T-helper 2 cell treated with Interferon-gamma antibody and Interleukin-4, amounts not matched to agents 5 μg/mL and 100 μg/mL, for 36 hours (primary cell): ENCODE results near the gene CYSTM1.

Experiments used
- DNase-seq: peaks from one replicate; pipeline ENCODE4 v3.0.0; 2021; ENCODE audit warnings: low spot score
- H3K27ac Mint-ChIP-seq: one replicate; pipeline ENCODE4 v1.8.0; 2021; ENCODE audit warnings: mild to moderate bottlenecking, mixed read lengths
- H3K27me3 Mint-ChIP-seq: one replicate; pipeline ENCODE4 v1.8.0; 2021; ENCODE audit warnings: low read depth, mixed read lengths
- H3K36me3 Mint-ChIP-seq: one replicate; pipeline ENCODE4 v1.8.0; 2021; ENCODE audit warnings: low read depth, mixed read lengths
- H3K4me1 Mint-ChIP-seq: one replicate; pipeline ENCODE4 v1.8.0; 2021; ENCODE audit warnings: low read depth, mixed read lengths
- H3K4me3 Mint-ChIP-seq: one replicate; pipeline ENCODE4 v1.8.0; 2022; ENCODE audit warnings: mild to moderate bottlenecking, moderate library complexity, mixed read lengths
- H3K9me3 Mint-ChIP-seq: one replicate; pipeline ENCODE4 v1.8.0; 2021; ENCODE audit warnings: mixed read lengths

The CYSTM1 gene

DNA sequence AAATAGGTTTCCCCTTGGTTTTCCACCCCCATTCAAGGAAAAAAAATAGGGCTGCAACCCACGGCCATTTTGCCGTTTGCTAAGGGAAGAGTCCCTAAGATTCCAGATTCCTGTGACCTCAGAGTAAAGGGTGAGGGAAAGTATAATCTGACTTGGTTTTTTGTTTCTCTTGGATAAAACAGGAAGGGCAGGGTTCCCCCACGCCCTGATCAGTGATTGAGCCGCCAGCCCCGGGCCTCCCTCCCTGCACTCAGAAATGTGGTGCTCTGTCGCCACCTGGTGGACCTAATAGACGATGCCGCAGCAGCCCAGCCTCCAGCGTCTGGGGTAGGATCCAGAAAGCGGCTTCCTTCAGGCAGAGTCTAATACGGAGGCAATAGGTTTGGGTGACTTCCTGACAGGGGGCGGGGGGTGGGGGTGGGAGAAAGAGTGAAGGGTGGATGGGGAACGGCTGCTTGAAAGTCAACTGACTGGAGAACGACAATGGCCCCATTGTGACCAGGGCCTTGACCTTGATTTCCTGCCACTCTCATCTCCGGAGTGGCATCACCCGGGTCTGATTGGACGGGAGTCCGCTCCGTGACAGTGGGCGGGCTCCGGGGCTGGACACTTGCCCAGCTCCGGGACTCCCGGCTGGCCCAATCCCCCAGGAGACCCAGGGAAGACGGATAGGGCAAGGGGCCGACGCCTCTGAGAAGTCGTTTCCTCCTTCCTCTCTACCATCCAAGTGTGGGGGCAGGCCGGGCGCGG lies 17.8 kb upstream of the CYSTM1 start:
- H3K36me3 Mint-ChIP-seq, result no peaks in the 10 kb centered on the region
- peak overlapping the region; percentile 55 for H3K27ac Mint-ChIP-seq
- peak overlapping the region; percentile 51 for H3K4me3 Mint-ChIP-seq
- peaks cover 6% of the 10 kb centered on the region for H3K27me3 Mint-ChIP-seq
- no peaks in the 10 kb centered on the region for H3K9me3 Mint-ChIP-seq
- H3K4me1 Mint-ChIP-seq, result peaks cover 3% of the 10 kb centered on the region
- DNase-seq, result peak; percentile 76

DNA sequence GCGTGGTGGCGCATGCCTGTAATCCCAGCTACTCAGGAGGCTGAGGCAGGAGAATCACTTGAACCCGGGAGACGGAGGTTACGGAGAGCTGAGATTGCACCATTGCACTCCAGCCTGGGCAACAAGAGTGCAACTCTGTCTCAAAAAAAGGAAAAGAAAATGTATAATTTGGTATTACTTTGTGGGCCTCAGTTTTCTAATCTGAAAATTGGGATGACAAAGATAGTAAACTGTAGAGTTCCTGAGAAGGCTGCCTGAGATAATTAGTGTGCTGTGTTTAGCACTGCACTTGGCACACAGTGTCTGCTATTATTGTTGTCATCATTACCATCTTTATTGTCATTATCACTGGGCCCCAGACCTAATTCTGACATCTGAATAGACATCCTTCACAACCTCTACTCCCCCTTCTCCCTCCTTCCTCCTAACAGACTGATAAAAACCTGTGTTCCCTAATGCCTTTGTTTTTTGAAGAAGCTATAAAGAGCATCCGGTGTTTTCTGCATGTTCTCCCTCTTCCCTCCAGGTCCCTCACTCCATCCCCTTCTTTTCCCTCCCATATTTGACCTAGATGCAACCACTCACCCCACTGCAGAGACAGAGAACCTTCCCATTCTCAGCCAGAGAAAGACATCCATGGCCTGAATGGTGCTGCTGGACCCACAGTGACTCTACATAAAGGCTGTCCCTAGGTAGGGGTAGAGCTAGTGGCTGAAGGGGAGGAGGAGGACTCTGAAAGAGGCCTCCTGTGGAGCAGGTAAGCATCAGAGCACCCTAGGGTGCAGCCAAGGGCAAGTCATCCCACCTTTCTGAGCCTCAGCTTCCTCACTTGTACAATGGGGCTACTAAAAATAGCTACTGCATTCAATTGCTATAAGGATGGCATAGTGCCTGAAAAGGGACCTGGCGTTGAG lies 15.7 kb upstream of the CYSTM1 start:
- peaks cover 3% of the 10 kb centered on the region for H3K4me1 Mint-ChIP-seq
- no peak for DNase-seq
- peaks cover 6% of the 10 kb centered on the region for H3K27me3 Mint-ChIP-seq

DNA sequence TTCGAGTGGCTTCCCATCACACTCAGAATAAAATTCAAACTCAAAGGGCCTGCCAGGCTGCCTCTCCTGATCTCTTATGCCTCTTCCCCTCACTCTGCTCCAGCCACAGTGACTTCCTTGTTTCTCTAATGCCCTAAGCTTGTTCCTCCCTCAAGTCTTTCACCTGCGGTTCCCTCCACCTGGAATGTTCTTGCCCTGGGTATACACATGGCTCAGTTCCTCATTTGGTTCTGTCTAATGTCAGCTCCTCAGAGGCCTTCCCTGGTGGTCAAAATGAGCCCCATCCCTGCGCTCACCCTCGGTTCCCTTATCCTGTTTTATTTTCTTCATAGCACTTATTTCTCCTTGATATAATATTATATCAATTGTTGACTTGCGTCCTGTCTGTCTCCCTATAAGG lies 12.7 kb upstream of the CYSTM1 start:
- Mint-ChIP-seq H3K27me3 (peaks cover 10% of the 10 kb centered on the region), H3K9me3 (no peaks in the 10 kb centered on the region), H3K4me1 (no peaks in the 10 kb centered on the region), H3K4me3 (no peak overlapping the region), H3K36me3 (no peaks in the 10 kb centered on the region), H3K27ac (no peak overlapping the region)
- no peak for DNase-seq

More for the DNA sequence above, 15.7 kb upstream of the CYSTM1 start:
- no peak overlapping the region for H3K27ac Mint-ChIP-seq
- no peaks in the 10 kb centered on the region for H3K36me3 Mint-ChIP-seq
- no peak overlapping the region for H3K4me3 Mint-ChIP-seq
- H3K9me3 Mint-ChIP-seq, result no peaks in the 10 kb centered on the region

DNA sequence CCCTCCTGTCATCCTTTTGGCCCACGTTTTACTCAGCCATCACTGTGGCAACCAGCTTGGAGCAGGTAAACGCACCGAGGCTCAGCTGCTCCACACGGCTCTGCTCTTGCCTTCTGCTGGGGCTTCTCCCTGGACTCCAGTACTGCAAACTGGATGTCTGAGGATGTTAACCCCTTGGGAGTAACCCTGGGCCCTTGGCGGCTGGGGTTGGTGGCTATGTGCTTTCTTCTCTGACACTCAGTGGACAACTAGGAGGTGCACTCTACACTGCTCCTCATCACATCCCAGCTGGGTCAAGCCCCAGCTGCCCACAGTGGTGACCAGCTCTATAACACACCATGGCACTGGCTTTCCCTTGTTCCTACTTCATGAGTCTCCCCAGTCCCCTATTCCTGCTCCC lies 12.2 kb upstream of the CYSTM1 start:
- Mint-ChIP-seq H3K27ac (no peak overlapping the region), H3K27me3 (peaks cover 10% of the 10 kb centered on the region), H3K9me3 (no peaks in the 10 kb centered on the region), H3K36me3 (no peaks in the 10 kb centered on the region), H3K4me1 (no peaks in the 10 kb centered on the region), H3K4me3 (no peak overlapping the region)
- DNase-seq, result no peak

- peaks cover 4% of the 10 kb centered on the region for H3K4me1 Mint-ChIP-seq
- H3K9me3 Mint-ChIP-seq, result no peaks in the 10 kb centered on the region
- H3K4me3 Mint-ChIP-seq, result no peak overlapping the region
- no peaks in the 10 kb centered on the region for H3K36me3 Mint-ChIP-seq
- peaks cover 17% of the 10 kb centered on the region for H3K27me3 Mint-ChIP-seq
- no peak overlapping the region for H3K27ac Mint-ChIP-seq
- DNase-seq, result no peak
These were observed 9.7 kb upstream of the CYSTM1 start for GRCh38 chr5:140165101-140165922.

- Mint-ChIP-seq H3K27ac (no peak overlapping the region), H3K4me3 (no peak overlapping the region), H3K4me1 (peaks cover 4% of the 10 kb centered on the region), H3K27me3 (peaks cover 15% of the 10 kb centered on the region), H3K36me3 (no peaks in the 10 kb centered on the region), H3K9me3 (no peaks in the 10 kb centered on the region)
- no peak for DNase-seq
These were observed 9.1 kb upstream of the CYSTM1 start for GRCh38 chr5:140165923-140166270.

- Mint-ChIP-seq H3K27ac (no peak overlapping the region), H3K27me3 (peaks cover 22% of the 10 kb centered on the region), H3K36me3 (no peaks in the 10 kb centered on the region), H3K4me1 (peaks cover 4% of the 10 kb centered on the region), H3K9me3 (no peaks in the 10 kb centered on the region), H3K4me3 (no peak overlapping the region)
- no peak for DNase-seq
These were observed 8.1 kb upstream of the CYSTM1 start for GRCh38 chr5:140166911-140167310.

DNA sequence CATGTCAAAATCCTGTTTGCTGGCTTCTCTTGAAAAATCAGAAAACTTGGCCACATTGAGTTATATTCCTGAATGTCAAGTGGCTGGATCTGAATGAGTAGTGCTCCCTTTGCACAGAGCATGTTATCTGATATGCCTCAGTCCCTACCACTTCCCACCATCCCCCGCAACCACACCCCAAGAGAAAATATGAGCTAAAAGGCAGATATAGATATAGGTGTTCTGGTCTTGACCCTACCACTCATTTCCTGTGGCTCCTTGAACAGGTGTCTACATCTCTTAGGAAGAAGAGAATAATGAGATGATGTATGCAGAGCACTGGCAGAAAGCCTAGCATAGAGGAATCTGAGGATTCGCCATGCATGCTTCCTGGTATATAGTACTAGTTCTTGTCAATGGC lies 6.6 kb upstream of the CYSTM1 start:
- Mint-ChIP-seq H3K9me3 (no peaks in the 10 kb centered on the region), H3K4me3 (no peak overlapping the region), H3K27ac (no peak overlapping the region), H3K27me3 (peaks cover 19% of the 10 kb centered on the region), H3K36me3 (no peaks in the 10 kb centered on the region), H3K4me1 (peaks cover 4% of the 10 kb centered on the region)
- DNase-seq, result no peak

DNA sequence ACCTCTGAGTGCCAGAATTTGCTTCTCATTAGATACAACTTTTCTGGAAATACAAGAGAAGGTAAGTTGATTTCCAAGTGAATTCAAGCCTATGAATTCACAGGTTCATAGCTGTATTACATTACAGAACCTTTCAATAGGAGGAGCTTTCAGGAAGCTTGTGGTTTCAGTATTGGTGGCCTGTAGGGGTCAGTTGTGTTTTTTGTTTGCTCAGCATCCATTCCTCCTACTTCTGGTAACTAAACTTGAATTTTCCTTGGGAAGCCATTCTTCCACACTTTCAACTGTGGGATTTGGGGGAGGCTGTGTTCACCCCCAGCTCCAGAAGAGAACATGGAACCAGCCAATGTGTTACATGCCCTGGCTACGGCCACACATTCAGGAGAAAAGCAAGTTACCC lies 5.6 kb upstream of the CYSTM1 start:
- H3K27ac Mint-ChIP-seq, result no peak overlapping the region
- DNase-seq, result no peak
- H3K4me1 Mint-ChIP-seq, result peaks cover 8% of the 10 kb centered on the region
- H3K27me3 Mint-ChIP-seq, result peaks cover 22% of the 10 kb centered on the region
- H3K4me3 Mint-ChIP-seq, result no peak overlapping the region
- no peaks in the 10 kb centered on the region for H3K9me3 Mint-ChIP-seq
- H3K36me3 Mint-ChIP-seq, result no peaks in the 10 kb centered on the region

- Mint-ChIP-seq H3K36me3 (no peaks in the 10 kb centered on the region), H3K4me1 (peaks cover 17% of the 10 kb centered on the region), H3K4me3 (no peak overlapping the region), H3K9me3 (no peaks in the 10 kb centered on the region), H3K27ac (no peak overlapping the region), H3K27me3 (peaks cover 29% of the 10 kb centered on the region)
- DNase-seq, result no peak
These were observed 2.5 kb upstream of the CYSTM1 start for GRCh38 chr5:140172483-140172882.

DNA sequence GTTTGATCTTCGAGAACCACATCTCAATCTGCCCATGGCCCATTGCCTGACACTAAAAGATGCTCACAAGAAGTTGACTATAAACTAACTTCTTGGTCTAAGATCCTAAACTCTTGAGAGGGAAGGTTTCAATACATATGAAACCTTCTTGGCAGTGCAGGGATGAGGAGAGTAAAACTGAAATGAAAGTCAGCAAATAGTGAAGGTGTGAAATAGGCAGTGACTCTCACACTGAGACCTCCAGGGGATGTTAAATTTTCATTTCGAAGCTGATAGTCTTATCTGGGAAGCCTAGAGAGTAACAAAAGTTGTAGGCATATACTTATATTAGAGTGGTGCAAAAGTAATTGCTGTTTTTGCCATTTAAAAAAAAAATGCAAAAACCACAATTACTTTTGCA lies 974 bp upstream of the CYSTM1 start:
- H3K36me3 Mint-ChIP-seq, result no peaks in the 10 kb centered on the region
- H3K27me3 Mint-ChIP-seq, result peaks cover 31% of the 10 kb centered on the region
- peak overlapping the region; percentile 47 for H3K4me3 Mint-ChIP-seq
- no peak for DNase-seq
- H3K27ac Mint-ChIP-seq, result no peak overlapping the region
- H3K4me1 Mint-ChIP-seq, result peaks cover 13% of the 10 kb centered on the region
- no peaks in the 10 kb centered on the region for H3K9me3 Mint-ChIP-seq

DNA sequence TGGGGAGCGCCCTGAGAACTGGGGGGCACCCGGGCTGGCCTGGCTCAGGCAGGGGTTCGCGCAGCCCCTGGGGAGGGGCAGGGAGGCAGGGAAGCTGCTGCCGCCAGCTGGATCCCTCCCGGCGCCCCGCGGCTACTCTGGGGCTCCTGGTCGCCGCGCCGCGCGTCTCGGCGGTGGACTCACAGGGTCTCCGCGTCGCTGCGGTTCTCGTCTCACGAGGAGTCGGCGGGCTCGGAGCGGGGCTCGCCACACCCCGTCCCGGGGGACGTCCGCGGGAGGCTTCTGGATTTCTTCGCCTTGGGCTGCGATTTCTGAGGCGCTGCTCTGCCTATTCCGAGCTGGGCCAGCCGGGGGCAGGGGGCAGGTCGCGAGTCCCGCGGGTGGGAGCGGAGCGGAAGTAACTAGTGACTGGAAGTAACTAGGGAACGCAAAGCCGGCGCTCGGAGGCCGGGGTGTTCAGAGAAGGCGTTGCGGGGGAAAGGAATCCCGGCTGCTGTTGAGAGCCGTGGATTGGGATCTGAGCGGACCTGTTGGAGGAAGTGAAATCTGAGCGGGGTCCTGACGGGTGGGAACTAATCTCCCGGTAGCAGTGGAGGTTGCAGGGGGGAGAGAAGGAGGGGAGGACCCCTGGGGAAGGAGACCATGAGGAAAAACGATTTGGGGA lies 511 bp downstream of the CYSTM1 start:
- peak; percentile 56 for DNase-seq
- Mint-ChIP-seq H3K36me3 (no peaks in the 10 kb centered on the region), H3K4me1 (peaks cover 13% of the 10 kb centered on the region), H3K9me3 (no peaks in the 10 kb centered on the region), H3K27me3 (peaks cover 28% of the 10 kb centered on the region), H3K27ac (peak overlapping the region; percentile 77), H3K4me3 (peak overlapping the region; percentile 89)

DNA sequence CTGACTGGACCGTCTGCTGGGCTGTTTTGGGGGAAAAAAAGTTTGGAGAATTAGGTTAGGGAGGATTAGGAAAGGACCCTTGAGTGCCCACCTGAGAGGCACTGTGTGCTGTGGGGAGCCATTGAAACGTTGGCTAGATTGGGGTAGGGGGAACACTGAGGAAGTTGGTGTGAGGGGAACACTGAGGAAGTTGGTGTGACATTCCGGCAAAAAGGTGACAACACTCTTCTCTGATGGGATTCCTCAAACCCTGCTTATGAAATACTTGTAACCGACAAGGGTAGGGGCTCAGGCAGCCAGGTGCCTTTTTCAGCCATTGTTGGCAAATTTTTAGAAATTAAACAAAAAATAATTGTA lies 1.0 kb downstream of the CYSTM1 start:
- no peak for DNase-seq
- H3K27me3 Mint-ChIP-seq, result peaks cover 27% of the 10 kb centered on the region
- H3K27ac Mint-ChIP-seq, result peak overlapping the region; percentile 77
- no peaks in the 10 kb centered on the region for H3K9me3 Mint-ChIP-seq
- H3K36me3 Mint-ChIP-seq, result no peaks in the 10 kb centered on the region
- peaks cover 13% of the 10 kb centered on the region for H3K4me1 Mint-ChIP-seq
- H3K4me3 Mint-ChIP-seq, result peak overlapping the region; percentile 89
